Measurements from ENCODE around the gene GDPD4.

DNA sequence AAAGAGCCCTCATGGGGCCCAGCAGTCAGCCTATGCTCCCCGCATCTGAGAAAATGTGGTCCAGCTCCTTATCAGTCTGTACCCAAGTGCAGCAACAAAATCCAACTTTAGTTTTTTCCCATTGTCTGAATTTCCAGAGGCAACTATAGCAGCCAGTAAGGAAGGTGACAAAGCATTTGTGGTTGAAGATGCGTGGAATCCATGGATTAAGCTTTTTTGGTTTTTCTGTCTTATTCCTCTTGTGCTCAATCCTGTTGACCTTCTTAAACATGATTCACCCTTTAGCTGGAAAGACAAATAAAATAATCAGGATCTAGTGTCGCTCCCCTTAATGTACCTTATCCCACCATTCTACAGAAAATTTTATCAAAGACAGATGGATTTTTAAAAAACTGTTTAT, 14.3 kb downstream of the GDPD4 start:
- TF ChIP-seq, protein P1, sequence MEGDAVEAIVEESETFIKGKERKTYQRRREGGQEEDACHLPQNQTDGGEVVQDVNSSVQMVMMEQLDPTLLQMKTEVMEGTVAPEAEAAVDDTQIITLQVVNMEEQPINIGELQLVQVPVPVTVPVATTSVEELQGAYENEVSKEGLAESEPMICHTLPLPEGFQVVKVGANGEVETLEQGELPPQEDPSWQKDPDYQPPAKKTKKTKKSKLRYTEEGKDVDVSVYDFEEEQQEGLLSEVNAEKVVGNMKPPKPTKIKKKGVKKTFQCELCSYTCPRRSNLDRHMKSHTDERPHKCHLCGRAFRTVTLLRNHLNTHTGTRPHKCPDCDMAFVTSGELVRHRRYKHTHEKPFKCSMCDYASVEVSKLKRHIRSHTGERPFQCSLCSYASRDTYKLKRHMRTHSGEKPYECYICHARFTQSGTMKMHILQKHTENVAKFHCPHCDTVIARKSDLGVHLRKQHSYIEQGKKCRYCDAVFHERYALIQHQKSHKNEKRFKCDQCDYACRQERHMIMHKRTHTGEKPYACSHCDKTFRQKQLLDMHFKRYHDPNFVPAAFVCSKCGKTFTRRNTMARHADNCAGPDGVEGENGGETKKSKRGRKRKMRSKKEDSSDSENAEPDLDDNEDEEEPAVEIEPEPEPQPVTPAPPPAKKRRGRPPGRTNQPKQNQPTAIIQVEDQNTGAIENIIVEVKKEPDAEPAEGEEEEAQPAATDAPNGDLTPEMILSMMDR (IDR thresholded peaks at IDR 0.05): no peak
- TF ChIP-seq POLR2A (IDR thresholded peaks at IDR 0.05): no peak

Data from Peyer's patch (tissue), 4 donors.